Measurements from ENCODE around the gene RNASE8.

The RNASE8 gene

GRCh38 chr14:21083565-21084325, 26.1 kb downstream of the RNASE8 start:
- DNase-seq (ENCODE audit: low read depth) = no peak
- no peak for TF ChIP-seq CTCF (conservative IDR thresholded peaks at IDR 0.05; ENCODE audit: low read depth, low read length)
- no peak overlapping the region for H3K4me3 ChIP-seq (ENCODE audit: low read depth, low read length)

- DNase-seq (ENCODE audit: low read depth) = no peak
- no peak for TF ChIP-seq CTCF (conservative IDR thresholded peaks at IDR 0.05; ENCODE audit: low read depth, low read length)
- H3K4me3 ChIP-seq (ENCODE audit: low read depth, low read length) = no peak overlapping the region
These were observed 26.8 kb downstream of the RNASE8 start for GRCh38 chr14:21084396-21084795.

DNA sequence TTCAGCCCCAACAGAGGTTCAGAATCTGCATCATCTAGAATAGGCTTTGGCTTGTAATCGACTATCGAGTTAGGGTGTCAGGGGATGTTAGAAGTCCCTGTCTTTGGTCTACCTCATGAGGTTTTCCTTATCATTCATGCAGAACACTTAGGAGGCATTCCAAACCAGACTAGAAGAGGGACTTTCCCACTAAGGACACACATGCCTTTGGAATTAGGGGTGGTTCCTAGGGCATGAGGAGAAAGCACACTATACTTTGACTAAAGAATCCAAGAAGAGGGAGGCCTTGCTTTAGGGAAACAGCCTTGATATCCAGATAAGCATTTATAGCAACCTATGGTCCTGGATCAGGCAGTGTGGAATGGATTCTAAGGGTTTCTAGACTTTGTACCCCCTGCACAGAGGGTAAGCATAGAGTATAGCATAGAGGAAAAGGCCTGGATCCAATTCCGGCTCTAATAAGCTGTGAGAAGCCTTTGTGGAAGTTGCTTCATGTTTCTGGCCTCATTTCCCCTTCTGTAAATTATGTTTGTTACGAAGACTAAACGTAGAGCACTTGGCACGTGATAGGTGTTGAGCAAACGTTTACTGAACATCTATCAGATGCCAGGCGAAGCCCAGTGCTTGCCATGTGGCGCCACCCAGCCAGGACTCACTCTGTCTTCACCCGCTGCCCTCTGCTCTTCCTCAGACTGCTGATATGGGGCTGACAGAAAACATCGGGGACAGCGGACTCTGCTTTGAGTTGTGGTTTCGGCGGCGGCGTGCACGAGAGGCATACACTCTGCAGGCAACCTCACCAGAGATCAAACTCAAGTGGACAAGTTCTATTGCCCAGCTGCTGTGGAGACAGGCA, 27.6 kb downstream of the RNASE8 start:
- H3K4me3 ChIP-seq (ENCODE audit: low read depth, low read length) = no peak overlapping the region
- peak; percentile 63 for DNase-seq (ENCODE audit: low read depth)
- TF ChIP-seq CTCF (conservative IDR thresholded peaks at IDR 0.05; ENCODE audit: low read depth, low read length) = no peak

GRCh38 chr14:21086908-21087293, 29.3 kb downstream of the RNASE8 start:
- no peak for TF ChIP-seq CTCF (conservative IDR thresholded peaks at IDR 0.05; ENCODE audit: low read depth, low read length)
- no peak overlapping the region for H3K4me3 ChIP-seq (ENCODE audit: low read depth, low read length)
- DNase-seq (ENCODE audit: low read depth) = no peak

DNA sequence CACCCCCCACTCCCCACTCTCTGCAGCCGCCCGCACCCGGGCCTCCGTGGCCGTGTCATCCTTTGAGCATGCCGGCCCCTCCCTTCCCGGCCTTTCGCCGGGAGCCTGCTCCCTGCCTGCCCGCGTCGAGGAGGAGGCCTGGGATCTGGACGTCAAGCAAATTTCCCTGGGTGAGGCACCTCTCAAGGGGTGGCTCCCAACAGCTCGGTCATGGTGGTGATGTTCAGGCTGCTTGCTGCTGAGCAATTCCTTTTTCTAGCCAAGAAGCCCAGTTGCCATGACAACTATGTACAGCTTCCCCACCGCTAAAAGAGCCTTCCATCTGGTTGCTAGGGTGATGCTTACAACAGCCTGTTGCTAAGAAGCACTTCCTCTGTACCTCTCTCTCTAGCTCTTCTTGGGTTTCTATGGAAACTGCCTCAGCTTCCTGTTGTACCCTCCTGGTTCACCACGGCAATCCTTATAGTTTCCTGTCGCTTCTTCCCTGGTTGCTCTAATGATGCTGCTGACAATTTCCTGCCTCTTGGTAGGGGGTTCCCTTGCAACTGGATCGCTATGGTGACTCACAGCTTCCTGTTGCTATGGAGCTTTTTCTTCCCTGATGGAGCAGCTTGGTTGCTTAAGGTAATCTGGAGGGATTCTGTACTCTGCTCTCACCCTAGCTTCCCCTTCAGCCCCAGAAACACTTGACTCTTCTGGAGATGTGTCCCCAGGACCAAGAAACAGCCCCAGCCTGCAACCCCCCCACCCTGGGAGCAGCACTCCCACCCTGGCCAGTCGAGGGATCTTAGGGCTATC, 29.9 kb downstream of the RNASE8 start:
- no peak for TF ChIP-seq CTCF (conservative IDR thresholded peaks at IDR 0.05; ENCODE audit: low read depth, low read length)
- no peak overlapping the region for H3K4me3 ChIP-seq (ENCODE audit: low read depth, low read length)
- peak; percentile 98 for DNase-seq (ENCODE audit: low read depth)

- no peak overlapping the region for H3K4me3 ChIP-seq (ENCODE audit: low read depth, low read length)
- no peak for TF ChIP-seq CTCF (conservative IDR thresholded peaks at IDR 0.05; ENCODE audit: low read depth, low read length)
- no peak for DNase-seq (ENCODE audit: low read depth)
These were observed 31.1 kb downstream of the RNASE8 start for GRCh38 chr14:21088687-21089086.
